Left ventricle myocardium inferior (tissue), 1 donor: Measurements from ENCODE around the gene PDK2. TPM values are rescaled to one million over a fixed set of nuclear protein-coding genes. Genes with fewer than 3 reads are reported as not detected.

Experiments used
- DNase-seq: peaks from one replicate; pipeline ENCODE4 v3.0.0-alpha.2; 2020
- H3K27ac ChIP-seq: fragments of 200-600 bp; replicated peaks from 2 replicates; pipeline ENCODE4 v1.8.0; 2021
- H3K27me3 ChIP-seq: fragments of 200-600 bp; 2 replicates; pipeline ENCODE4 v1.8.0; 2021; ENCODE audit warnings: low read depth
- H3K36me3 ChIP-seq: fragments of 200-600 bp; 2 replicates; pipeline ENCODE4 v1.8.0; 2021
- H3K4me1 ChIP-seq: fragments of 200-600 bp; 2 replicates; pipeline ENCODE4 v1.8.0; 2021
- H3K4me3 ChIP-seq: fragments of 200-600 bp; 2 replicates; pipeline ENCODE4 v1.8.0; 2021; ENCODE audit warnings: mild to moderate bottlenecking, moderate library complexity
- H3K9me3 ChIP-seq: fragments of 200-600 bp; replicated peaks from 2 replicates; pipeline ENCODE4 v1.8.0; 2021
- CTCF ChIP-seq: fragments of 200-600 bp; IDR thresholded peaks from 2 replicates; pipeline ENCODE4 v1.8.0; 2021; ENCODE audit warnings: antibody characterized with exemption, mild to moderate bottlenecking, borderline replicate concordance
- intact Hi-C: fragments of 100-400 bp; cut with micrococcal nuclease; formaldehyde crosslinking; loops from one replicate; pipeline ENCODE4 v1.11.0; 2022
- total RNA-seq: library from RNA; stranded (reverse); fragmentation: NEBNext Ultra II Directional; extraction: Animal tissue kit (Norgen Biotek cat#: 25700); gene quantifications from one replicate; pipeline ENCODE4 v1.2.1, GENCODE V29; 2021
- donor health status: DM: no; HTN: yes; CAD: no; lungs with severe emphysema.

The PDK2 gene
- total RNA-seq, 1 donor from 2014 or later = 206 TPM

DNA sequence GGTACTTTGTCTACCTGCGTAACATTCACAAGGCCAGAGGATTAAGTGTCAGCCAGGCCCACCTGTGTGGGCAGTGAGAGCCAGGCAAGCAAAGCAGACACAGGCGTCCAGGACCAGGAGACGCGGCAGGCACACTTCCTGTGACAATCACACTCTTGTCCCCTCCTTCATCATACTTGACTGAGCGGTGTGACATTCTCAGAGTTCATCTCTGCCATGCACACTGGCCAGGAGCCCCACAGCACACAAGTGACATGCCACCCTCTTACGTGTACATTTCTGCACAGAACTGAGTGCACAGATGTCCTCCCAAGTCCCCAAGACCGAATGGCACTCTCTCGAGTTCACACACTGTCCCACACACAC is 46.6 kb downstream of the PDK2 start:
- Histone ChIP-seq H3K4me1 (peaks cover 67% of the 10 kb centered on the region), H3K27ac (peak overlapping the region; percentile 74), H3K36me3 (peaks cover 84% of the 10 kb centered on the region), H3K27me3 (no peaks in the 10 kb centered on the region), H3K9me3 (no peaks in the 10 kb centered on the region), H3K4me3 (peak overlapping the region; percentile 6)
- TF ChIP-seq CTCF = no peak
- no peak for DNase-seq
- intact Hi-C loops = no loop called here

- no peak overlapping the region for H3K4me3 ChIP-seq
- no peak for DNase-seq
- intact Hi-C loops = no loop called here
- no peaks in the 10 kb centered on the region for H3K27me3 ChIP-seq
- no peak for TF ChIP-seq CTCF
- H3K4me1 ChIP-seq = peaks cover 86% of the 10 kb centered on the region
- peak overlapping the region; percentile 98 for H3K27ac ChIP-seq
- peaks cover 66% of the 10 kb centered on the region for H3K36me3 ChIP-seq
- H3K9me3 ChIP-seq = no peaks in the 10 kb centered on the region
Observed at GRCh38 chr17:50143461-50144176, 48.5 kb downstream of the PDK2 start.

DNA sequence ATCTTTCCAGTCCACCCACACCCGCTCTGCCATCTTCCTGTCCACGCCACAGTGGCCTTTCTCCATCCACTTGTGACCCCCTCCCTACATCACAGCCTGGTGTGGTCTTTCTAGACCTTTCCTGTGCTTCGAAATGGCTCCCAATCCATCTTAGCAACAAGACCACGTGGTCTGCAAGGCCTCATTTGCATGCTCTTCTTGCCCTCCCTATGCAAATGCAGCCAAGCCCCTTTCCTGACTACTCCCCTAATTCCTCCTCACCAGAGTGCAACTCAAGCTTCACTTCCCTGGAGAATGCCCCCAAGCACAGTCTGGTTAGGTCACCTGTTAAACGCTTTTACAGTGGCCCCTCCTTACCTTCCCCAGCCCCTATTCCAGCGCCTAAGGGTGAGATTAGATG is 49.2 kb downstream of the PDK2 start:
- Histone ChIP-seq H3K9me3 (no peaks in the 10 kb centered on the region), H3K4me3 (no peak overlapping the region), H3K36me3 (peaks cover 58% of the 10 kb centered on the region), H3K27me3 (no peaks in the 10 kb centered on the region), H3K27ac (peak overlapping the region; percentile 98), H3K4me1 (peaks cover 90% of the 10 kb centered on the region)
- no peak for TF ChIP-seq CTCF
- no peak for DNase-seq
- intact Hi-C loops = no loop called here

GRCh38 chr17:50144845-50145531 is 49.8 kb downstream of the PDK2 start:
- Histone ChIP-seq H3K27ac (peak overlapping the region; percentile 98), H3K36me3 (peaks cover 54% of the 10 kb centered on the region), H3K9me3 (no peaks in the 10 kb centered on the region), H3K27me3 (no peaks in the 10 kb centered on the region), H3K4me3 (peak overlapping the region; percentile 98), H3K4me1 (peaks cover 90% of the 10 kb centered on the region)
- TF ChIP-seq CTCF = no peak
- intact Hi-C loops = no loop called here
- DNase-seq = no peak

DNA sequence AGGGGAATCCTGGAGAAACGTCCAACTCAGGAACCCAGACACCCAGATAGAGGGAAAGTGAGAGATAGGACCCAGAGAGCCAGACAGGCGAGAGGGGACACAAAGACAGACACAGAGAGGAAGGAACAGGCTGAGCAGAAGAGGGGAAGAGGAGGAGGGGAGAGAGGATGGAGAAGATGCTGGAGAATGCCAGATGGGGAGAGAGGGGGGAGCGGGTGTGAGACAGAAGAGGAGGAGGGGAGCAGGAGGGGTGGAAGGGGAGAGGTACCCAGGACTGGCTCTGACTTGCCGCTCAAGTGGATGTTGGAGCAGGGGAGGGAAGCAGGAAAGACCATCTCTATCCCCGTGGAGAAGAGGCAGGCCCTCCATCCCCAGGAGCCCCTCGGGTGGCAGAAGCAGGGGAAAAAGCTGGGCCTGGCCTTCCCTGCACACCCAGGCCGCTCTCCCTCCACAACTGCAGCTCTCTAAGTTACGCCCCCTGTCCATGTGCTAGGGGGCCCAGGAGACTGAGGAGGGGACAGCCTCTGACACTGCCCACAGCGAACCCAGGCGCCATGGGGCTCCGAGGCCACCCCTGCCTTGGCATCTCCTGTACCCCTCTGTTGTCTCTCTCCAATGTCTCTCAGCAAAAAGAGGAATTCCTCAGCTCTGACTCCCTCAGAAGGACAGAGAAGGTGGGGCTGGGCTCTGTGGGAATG is 50.5 kb downstream of the PDK2 start:
- peaks cover 47% of the 10 kb centered on the region for H3K36me3 ChIP-seq
- intact Hi-C loops = no loop called here
- no peaks in the 10 kb centered on the region for H3K27me3 ChIP-seq
- peak overlapping the region; percentile 98 for H3K27ac ChIP-seq
- no peak for DNase-seq
- no peaks in the 10 kb centered on the region for H3K9me3 ChIP-seq
- no peak for TF ChIP-seq CTCF
- H3K4me1 ChIP-seq = peaks cover 90% of the 10 kb centered on the region
- peak overlapping the region; percentile 98 for H3K4me3 ChIP-seq
